Upper lobe of left lung (tissue), 4 donors: ENCODE results near the gene ERC1.

ENCODE experiments used
- EP300 ChIP-seq, 4 donors: sonication (generic); formaldehyde crosslinking; IDR thresholded peaks; one replicate each; pipeline ENCODE4 v1.5.1; 2017; ENCODE audit warnings: antibody characterized with exemption in 4 of 4, control low read depth in 2 of 4
- POLR2A ChIP-seq, 4 donors: fragments of 450-650 bp; IDR thresholded peaks; one replicate each; pipeline ENCODE4 v1.5.1; 2016 to 2017; ENCODE audit warnings: antibody characterized with exemption in 4 of 4, mild to moderate bottlenecking in 2 of 4
- POLR2AphosphoS5 ChIP-seq, 2 donors: sonication (generic); formaldehyde crosslinking; IDR thresholded peaks; one replicate each; pipeline ENCODE4 v1.5.1; 2017; ENCODE audit warnings: antibody characterized with exemption in 2 of 2
- TF ChIP-seq, protein P1 (sequence below), 6 experiments: fragments of 450-650 bp in 4 of 6; fragments of 200-600 bp in 2 of 6; sonication (generic) in 2 of 6; IDR thresholded peaks; one replicate each; pipeline ENCODE4 v1.5.1; 2016 to 2019; ENCODE audit warnings: antibody characterized with exemption in 6 of 6

DNA sequence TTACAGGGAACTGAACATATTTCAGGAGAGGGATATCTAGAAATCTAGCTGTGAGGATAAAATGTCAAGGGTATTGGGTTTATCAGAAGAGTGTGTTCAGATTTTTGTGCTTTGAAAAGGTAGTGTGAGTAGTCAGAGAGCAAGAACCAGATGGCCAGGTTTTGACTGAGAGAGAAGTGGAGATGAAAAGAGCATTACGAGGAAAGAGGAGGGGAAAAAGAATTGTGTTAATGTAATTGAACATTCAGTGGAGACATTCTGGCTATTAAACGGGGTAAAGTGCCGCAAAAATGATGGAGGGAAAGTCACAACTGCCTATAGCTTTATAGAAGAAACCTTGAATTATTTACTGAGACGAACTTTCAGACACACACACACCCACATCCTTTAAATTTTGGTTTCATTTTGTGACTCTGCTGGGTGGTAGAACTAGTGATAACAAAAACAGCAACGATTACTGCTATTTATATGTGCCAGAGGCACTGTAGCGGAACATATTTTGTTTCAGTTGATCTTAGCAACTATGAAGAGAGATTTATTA, 213.6 kb downstream of the ERC1 start:
- TF ChIP-seq, protein P1, sequence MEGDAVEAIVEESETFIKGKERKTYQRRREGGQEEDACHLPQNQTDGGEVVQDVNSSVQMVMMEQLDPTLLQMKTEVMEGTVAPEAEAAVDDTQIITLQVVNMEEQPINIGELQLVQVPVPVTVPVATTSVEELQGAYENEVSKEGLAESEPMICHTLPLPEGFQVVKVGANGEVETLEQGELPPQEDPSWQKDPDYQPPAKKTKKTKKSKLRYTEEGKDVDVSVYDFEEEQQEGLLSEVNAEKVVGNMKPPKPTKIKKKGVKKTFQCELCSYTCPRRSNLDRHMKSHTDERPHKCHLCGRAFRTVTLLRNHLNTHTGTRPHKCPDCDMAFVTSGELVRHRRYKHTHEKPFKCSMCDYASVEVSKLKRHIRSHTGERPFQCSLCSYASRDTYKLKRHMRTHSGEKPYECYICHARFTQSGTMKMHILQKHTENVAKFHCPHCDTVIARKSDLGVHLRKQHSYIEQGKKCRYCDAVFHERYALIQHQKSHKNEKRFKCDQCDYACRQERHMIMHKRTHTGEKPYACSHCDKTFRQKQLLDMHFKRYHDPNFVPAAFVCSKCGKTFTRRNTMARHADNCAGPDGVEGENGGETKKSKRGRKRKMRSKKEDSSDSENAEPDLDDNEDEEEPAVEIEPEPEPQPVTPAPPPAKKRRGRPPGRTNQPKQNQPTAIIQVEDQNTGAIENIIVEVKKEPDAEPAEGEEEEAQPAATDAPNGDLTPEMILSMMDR (IDR thresholded peaks at IDR 0.05): no peak
- no peak for TF ChIP-seq EP300 (IDR thresholded peaks at IDR 0.05)
- TF ChIP-seq POLR2A (IDR thresholded peaks at IDR 0.05): no peak
- TF ChIP-seq POLR2AphosphoS5 (IDR thresholded peaks at IDR 0.05): no peak
